Tibial artery (tissue), 4 donors: ENCODE results near the gene SLC7A9.

Experiments used
- DNase-seq, 2 donors: peaks; one replicate each; pipeline ENCODE4 v3.0.0-alpha.2; 2019
- H3K27ac ChIP-seq, 2 donors: fragments of 200-600 bp; sonication (generic) in 1 of 2; 1 replicate in 1 of 2; 2 replicates in 1 of 2; pipeline ENCODE4 v1.5.1; 2018 to 2019; ENCODE audit warnings: mild to moderate bottlenecking in 1 of 2
- H3K27me3 ChIP-seq, 2 donors: fragments of 200-600 bp; sonication (generic) in 1 of 2; one replicate each; pipeline versions ENCODE4 v1.5.1 to v1.6.0; 2016 to 2019
- H3K36me3 ChIP-seq, 3 donors: fragments of 200-600 bp; sonication (generic) in 2 of 3; one replicate each; pipeline ENCODE4 v1.5.1; 2016 to 2019; ENCODE audit warnings: mild to moderate bottlenecking in 2 of 3
- H3K4me1 ChIP-seq, 4 donors: fragments of 200-600 bp; sonication (generic) in 2 of 4; 1 replicate in 3 of 4; 2 replicates in 1 of 4; pipeline ENCODE4 v1.5.1; 2016 to 2019
- H3K4me3 ChIP-seq, 2 donors: fragments of 200-600 bp; sonication (generic) in 1 of 2; 1 replicate in 1 of 2; 2 replicates in 1 of 2; pipeline ENCODE4 v1.5.1; 2018 to 2019; ENCODE audit warnings: mild to moderate bottlenecking in 2 of 2
- H3K9me3 ChIP-seq, 3 donors: fragments of 200-600 bp; sonication (generic) in 1 of 3; one replicate each; pipeline ENCODE4 v1.5.1; 2016 to 2019
- intact Hi-C: fragments of 100-400 bp; cut with DNase I; formaldehyde crosslinking; loops from one replicate; pipeline ENCODE4 v1.15.0; 2023; ENCODE audit warnings: low total_unique reads
- TF ChIP-seq, protein P1 (sequence below), 2 experiments: fragments of 200-600 bp in 1 of 2; fragments of 450-650 bp in 1 of 2; IDR thresholded peaks; one replicate each; pipeline ENCODE4 v1.5.1; 2017 to 2019; ENCODE audit warnings: antibody characterized with exemption in 2 of 2, mild to moderate bottlenecking in 1 of 2, moderate library complexity in 1 of 2

Gene SLC7A9

GRCh38 chr19:32866564-32867265, 2.9 kb downstream of the SLC7A9 start:
- Histone ChIP-seq H3K4me1 (no peaks in the 10 kb centered on the region), H3K9me3 (no peaks in the 10 kb centered on the region), H3K27ac (no peak overlapping the region), H3K4me3 (no peak overlapping the region), H3K36me3 (no peaks in the 10 kb centered on the region), H3K27me3 (no peaks in the 10 kb centered on the region)
- DNase-seq = peak in 1 of 2 donors; percentile 31
- TF ChIP-seq, protein P1, sequence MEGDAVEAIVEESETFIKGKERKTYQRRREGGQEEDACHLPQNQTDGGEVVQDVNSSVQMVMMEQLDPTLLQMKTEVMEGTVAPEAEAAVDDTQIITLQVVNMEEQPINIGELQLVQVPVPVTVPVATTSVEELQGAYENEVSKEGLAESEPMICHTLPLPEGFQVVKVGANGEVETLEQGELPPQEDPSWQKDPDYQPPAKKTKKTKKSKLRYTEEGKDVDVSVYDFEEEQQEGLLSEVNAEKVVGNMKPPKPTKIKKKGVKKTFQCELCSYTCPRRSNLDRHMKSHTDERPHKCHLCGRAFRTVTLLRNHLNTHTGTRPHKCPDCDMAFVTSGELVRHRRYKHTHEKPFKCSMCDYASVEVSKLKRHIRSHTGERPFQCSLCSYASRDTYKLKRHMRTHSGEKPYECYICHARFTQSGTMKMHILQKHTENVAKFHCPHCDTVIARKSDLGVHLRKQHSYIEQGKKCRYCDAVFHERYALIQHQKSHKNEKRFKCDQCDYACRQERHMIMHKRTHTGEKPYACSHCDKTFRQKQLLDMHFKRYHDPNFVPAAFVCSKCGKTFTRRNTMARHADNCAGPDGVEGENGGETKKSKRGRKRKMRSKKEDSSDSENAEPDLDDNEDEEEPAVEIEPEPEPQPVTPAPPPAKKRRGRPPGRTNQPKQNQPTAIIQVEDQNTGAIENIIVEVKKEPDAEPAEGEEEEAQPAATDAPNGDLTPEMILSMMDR (IDR thresholded peaks at IDR 0.05) = no peak
- intact Hi-C loops = no loop called here

- H3K9me3 ChIP-seq = no peaks in the 10 kb centered on the region
- intact Hi-C loops = no loop called here
- H3K4me1 ChIP-seq = no peaks in the 10 kb centered on the region
- no peak overlapping the region for H3K27ac ChIP-seq
- H3K36me3 ChIP-seq = no peaks in the 10 kb centered on the region
- peak in 1 of 2 donors; percentile 32 for DNase-seq
- H3K4me3 ChIP-seq = no peak overlapping the region
- TF ChIP-seq, protein P1 (IDR thresholded peaks at IDR 0.05) = no peak
- H3K27me3 ChIP-seq = no peaks in the 10 kb centered on the region
These were observed 3.5 kb downstream of the SLC7A9 start for GRCh38 chr19:32866061-32866460.

DNA sequence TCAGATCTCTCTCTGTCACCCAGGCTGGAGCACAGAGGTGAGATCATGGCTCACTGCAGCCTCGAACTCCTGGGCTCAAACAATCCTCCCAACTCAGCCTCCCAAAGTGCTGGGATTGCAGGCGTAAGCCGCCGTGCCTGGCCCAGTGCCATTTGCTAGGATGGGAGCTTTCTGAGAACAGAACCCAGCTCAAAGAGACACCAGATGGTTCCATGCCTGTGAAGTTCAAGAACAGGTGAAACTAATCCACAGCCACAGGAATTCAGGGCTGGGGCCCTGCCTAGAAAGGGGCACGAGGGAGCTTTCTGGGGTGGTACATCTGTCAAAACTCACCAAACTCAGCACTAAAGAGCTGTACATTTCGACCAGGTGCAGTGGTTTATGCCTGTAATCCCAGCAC, 4.2 kb downstream of the SLC7A9 start:
- H3K36me3 ChIP-seq = no peaks in the 10 kb centered on the region
- H3K27me3 ChIP-seq = no peaks in the 10 kb centered on the region
- DNase-seq = peak in 1 of 2 donors; percentile 24
- H3K27ac ChIP-seq = no peak overlapping the region
- no peaks in the 10 kb centered on the region for H3K9me3 ChIP-seq
- TF ChIP-seq, protein P1 (IDR thresholded peaks at IDR 0.05) = no peak
- H3K4me3 ChIP-seq = no peak overlapping the region
- no peaks in the 10 kb centered on the region for H3K4me1 ChIP-seq
- intact Hi-C loops = no loop called here

GRCh38 chr19:32864318-32865007, 5.1 kb downstream of the SLC7A9 start:
- no peaks in the 10 kb centered on the region for H3K4me1 ChIP-seq
- H3K36me3 ChIP-seq = no peaks in the 10 kb centered on the region
- no peak overlapping the region for H3K4me3 ChIP-seq
- H3K27ac ChIP-seq = no peak overlapping the region
- H3K27me3 ChIP-seq = no peaks in the 10 kb centered on the region
- TF ChIP-seq, protein P1 (IDR thresholded peaks at IDR 0.05) = no peak
- peak in 1 of 2 donors; percentile 51 for DNase-seq
- intact Hi-C loops = no loop called here
- no peaks in the 10 kb centered on the region for H3K9me3 ChIP-seq

GRCh38 chr19:32863841-32864240, 5.7 kb downstream of the SLC7A9 start:
- H3K4me1 ChIP-seq = no peaks in the 10 kb centered on the region
- H3K27me3 ChIP-seq = no peaks in the 10 kb centered on the region
- TF ChIP-seq, protein P1 (IDR thresholded peaks at IDR 0.05) = no peak
- no peak overlapping the region for H3K27ac ChIP-seq
- DNase-seq = peak in 1 of 2 donors; percentile 60
- H3K9me3 ChIP-seq = no peaks in the 10 kb centered on the region
- intact Hi-C loops = no loop called here
- H3K4me3 ChIP-seq = no peak overlapping the region
- no peaks in the 10 kb centered on the region for H3K36me3 ChIP-seq
